Activated CD4-positive, alpha-beta memory T cell treated with anti-CD3 and anti-CD28 coated beads for 36 hours (primary cell): ENCODE data around the gene CEMIP2. TPM values are rescaled to one million over a fixed set of nuclear protein-coding genes. Genes with fewer than 3 reads are reported as not detected.
"Not testable (repeated sequence)": the region's sequence is repeated elsewhere in the genome, so short reads cannot be mapped to it uniquely, and the experiment has no call there.

ENCODE experiments used
- CTCF ChIA-PET: fragments of 350-600 bp; sonication (Branson Sonifier 250); formaldehyde crosslinking; loops from one replicate; lab custom pipeline; 2021; ENCODE audit warnings: antibody characterized with exemption, inconsistent platforms; lab: Charles Lee
- POLR2A ChIA-PET: fragments of 350-600 bp; sonication (Branson Sonifier 250); formaldehyde crosslinking; loops from one replicate; lab custom pipeline; 2021; ENCODE audit warnings: antibody characterized with exemption; lab: Charles Lee
- DNase-seq: peaks from one replicate; pipeline ENCODE4 v3.0.0-alpha.2; 2020
- H3K27ac Mint-ChIP-seq: one replicate; pipeline ENCODE4 v1.8.0; 2021; ENCODE audit warnings: mixed read lengths
- H3K27me3 Mint-ChIP-seq: one replicate; pipeline ENCODE4 v1.8.0; 2021; ENCODE audit warnings: mixed read lengths
- H3K36me3 Mint-ChIP-seq: one replicate; pipeline ENCODE4 v1.8.0; 2021; ENCODE audit warnings: mixed read lengths
- H3K4me1 Mint-ChIP-seq: one replicate; pipeline ENCODE4 v1.8.0; 2021; ENCODE audit warnings: low read depth, mixed read lengths
- H3K4me3 Mint-ChIP-seq: one replicate; pipeline ENCODE4 v1.8.0; 2021; ENCODE audit warnings: mild to moderate bottlenecking, mixed read lengths
- H3K9me3 Mint-ChIP-seq: one replicate; pipeline ENCODE4 v1.8.0; 2021; ENCODE audit warnings: mixed read lengths
- intact Hi-C: fragments of 100-400 bp; cut with micrococcal nuclease; formaldehyde crosslinking; loops from one replicate; pipeline ENCODE4 v1.15.1; 2023
- total RNA-seq, 2 experiments: library from RNA; stranded (reverse); gene quantifications; one replicate each; pipeline ENCODE4 v1.2.3, GENCODE V29; 2021

CEMIP2 gene
- total RNA-seq, 2 experiments from 2014 or later, result 56.5 to 70.1 TPM

DNA sequence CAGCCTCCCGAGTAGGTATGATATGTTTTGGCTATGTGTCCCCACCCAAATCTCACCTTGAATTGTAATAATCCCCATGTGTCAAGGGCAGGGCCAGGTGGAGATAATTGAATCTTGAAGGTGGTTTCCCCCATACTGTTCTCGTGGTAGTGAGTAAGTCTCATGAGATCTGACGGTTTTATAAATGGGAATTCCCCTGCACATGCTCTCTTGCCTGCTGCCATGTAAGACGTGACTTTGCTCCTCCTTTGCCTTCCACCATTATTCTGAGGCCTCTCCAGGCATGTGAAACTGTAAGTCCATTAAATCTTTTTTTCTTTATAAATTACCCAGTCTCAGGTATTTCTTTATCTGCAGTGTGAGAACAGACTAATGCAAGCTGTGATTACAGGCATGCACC, 111.0 kb downstream of the CEMIP2 start:
- peaks cover 12% of the 10 kb centered on the region for H3K36me3 Mint-ChIP-seq
- CTCF ChIA-PET, DNase-seq, H3K27me3 Mint-ChIP-seq, H3K27ac Mint-ChIP-seq, intact Hi-C loops, H3K4me1 Mint-ChIP-seq, H3K4me3 Mint-ChIP-seq, POLR2A ChIA-PET: not testable (repeated sequence)
- H3K9me3 Mint-ChIP-seq, result peaks cover 16% of the 10 kb centered on the region

DNA sequence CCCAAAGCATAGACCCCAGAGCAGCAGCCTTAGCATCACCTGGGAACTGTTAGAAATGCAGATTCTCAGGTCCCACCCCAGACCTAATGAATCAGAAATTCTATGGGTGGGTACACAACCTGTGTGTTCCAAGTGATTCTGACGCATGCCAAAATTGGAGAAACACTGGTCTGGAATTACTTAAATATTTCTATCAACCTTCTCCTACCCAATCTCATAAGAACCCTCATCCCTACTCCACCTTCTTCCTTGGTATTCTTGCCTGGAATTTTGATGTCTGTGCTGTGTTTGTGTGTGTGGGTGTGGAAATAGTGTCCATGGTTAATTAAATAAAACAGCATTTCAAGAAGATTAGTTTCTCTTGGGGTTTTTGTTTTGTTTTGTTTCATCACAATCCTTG, 111.8 kb downstream of the CEMIP2 start:
- intact Hi-C loops, result no loop called here
- peaks cover 1% of the 10 kb centered on the region for H3K27me3 Mint-ChIP-seq
- H3K9me3 Mint-ChIP-seq, result peaks cover 16% of the 10 kb centered on the region
- POLR2A ChIA-PET, result no interaction called here
- no peak overlapping the region for H3K27ac Mint-ChIP-seq
- H3K4me3 Mint-ChIP-seq, result no peak overlapping the region
- H3K36me3 Mint-ChIP-seq, result peaks cover 12% of the 10 kb centered on the region
- DNase-seq, result no peak
- CTCF ChIA-PET, result no interaction called here
- H3K4me1 Mint-ChIP-seq, result peaks cover 3% of the 10 kb centered on the region

- intact Hi-C loops, result no loop called here
These were observed 112.5 kb downstream of the CEMIP2 start for GRCh38 chr9:71655778-71656177.

DNA sequence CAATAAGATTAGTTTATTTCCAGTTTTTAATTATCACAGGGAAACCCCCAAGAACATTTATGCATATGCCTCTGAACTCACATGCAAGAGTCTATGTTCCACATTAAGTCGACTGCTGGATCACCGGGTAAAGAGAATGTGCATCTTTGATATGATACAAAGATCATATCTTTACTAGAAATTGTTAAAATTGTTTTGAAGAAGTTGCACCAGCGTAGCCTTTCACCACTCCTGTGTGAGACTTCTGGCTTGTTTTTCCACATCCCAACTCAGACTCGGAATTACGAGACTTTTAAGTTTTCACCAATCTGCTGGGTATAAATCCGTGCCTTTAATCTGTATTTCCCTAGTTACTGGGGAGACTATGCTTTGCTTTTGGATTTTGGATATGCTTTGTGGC, 113.2 kb downstream of the CEMIP2 start:
- Mint-ChIP-seq H3K36me3 (peaks cover 12% of the 10 kb centered on the region), H3K9me3 (peaks cover 16% of the 10 kb centered on the region), H3K27me3 (peaks cover 1% of the 10 kb centered on the region), H3K4me3 (no peak overlapping the region), H3K27ac (no peak overlapping the region), H3K4me1 (peaks cover 3% of the 10 kb centered on the region)
- no peak for DNase-seq
- intact Hi-C loops, result no loop called here
- ChIA-PET POLR2A (no interaction called here), CTCF (no interaction called here)

More at GRCh38 chr9:71655778-71656177, 112.5 kb downstream of the CEMIP2 start:
- ChIA-PET POLR2A (no interaction called here), CTCF (no interaction called here)
- H3K36me3 Mint-ChIP-seq, result peaks cover 12% of the 10 kb centered on the region
- peaks cover 1% of the 10 kb centered on the region for H3K27me3 Mint-ChIP-seq
- H3K4me1 Mint-ChIP-seq, result peaks cover 3% of the 10 kb centered on the region
- DNase-seq, result no peak
- H3K4me3 Mint-ChIP-seq, result no peak overlapping the region
- no peak overlapping the region for H3K27ac Mint-ChIP-seq
- H3K9me3 Mint-ChIP-seq, result peaks cover 16% of the 10 kb centered on the region

DNA sequence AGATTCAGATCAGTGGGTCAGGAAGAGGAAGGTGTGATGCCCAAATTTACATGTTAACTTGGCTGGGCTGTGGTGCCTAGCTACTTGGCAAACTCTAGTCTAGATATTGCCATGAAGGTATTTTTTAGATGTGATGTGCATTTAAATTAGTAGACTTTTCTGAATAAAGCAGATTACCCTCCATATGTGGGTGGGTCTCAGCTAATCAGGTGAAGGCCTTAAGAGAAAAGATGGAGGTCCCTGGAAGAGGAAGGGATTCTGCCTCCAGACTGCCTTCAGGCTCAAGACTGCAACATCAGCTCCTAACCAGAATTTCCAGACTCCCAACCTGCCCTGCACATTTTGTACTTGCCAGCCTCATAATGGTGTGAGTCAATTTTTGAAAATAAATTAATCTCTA, 115.8 kb downstream of the CEMIP2 start:
- Mint-ChIP-seq H3K36me3 (peaks cover 7% of the 10 kb centered on the region), H3K4me1 (peaks cover 8% of the 10 kb centered on the region), H3K4me3 (no peak overlapping the region), H3K27ac (no peak overlapping the region), H3K9me3 (peaks cover 9% of the 10 kb centered on the region), H3K27me3 (peaks cover 1% of the 10 kb centered on the region)
- intact Hi-C loops, result no loop called here
- CTCF ChIA-PET, result no interaction called here
- POLR2A ChIA-PET, result no interaction called here
- no peak for DNase-seq

DNA sequence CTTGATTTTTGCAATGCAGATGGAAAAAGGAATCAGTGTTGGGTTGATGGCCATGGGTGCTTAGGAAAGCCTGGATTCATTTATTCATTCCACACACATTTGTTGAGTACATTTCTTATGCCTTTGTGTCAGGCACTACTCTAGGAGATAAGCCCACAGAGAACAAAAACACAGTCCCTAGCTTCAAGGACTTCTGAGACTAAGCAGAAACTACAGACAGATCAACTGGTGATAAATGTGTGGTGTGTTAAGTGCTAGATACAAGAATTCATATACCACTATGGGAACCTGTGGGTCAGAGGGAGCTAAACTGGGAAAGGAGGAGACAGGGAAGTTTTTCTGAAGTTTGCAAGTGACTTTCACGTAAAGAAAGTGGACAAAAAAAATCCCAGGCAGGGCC, 119.9 kb downstream of the CEMIP2 start:
- Mint-ChIP-seq H3K4me3 (no peak overlapping the region), H3K36me3 (no peaks in the 10 kb centered on the region), H3K4me1 (peaks cover 17% of the 10 kb centered on the region), H3K9me3 (no peaks in the 10 kb centered on the region), H3K27ac (no peak overlapping the region), H3K27me3 (peaks cover 2% of the 10 kb centered on the region)
- DNase-seq, result no peak
- POLR2A ChIA-PET, result no interaction called here
- CTCF ChIA-PET, result no interaction called here
- intact Hi-C loops, result no loop called here

DNA sequence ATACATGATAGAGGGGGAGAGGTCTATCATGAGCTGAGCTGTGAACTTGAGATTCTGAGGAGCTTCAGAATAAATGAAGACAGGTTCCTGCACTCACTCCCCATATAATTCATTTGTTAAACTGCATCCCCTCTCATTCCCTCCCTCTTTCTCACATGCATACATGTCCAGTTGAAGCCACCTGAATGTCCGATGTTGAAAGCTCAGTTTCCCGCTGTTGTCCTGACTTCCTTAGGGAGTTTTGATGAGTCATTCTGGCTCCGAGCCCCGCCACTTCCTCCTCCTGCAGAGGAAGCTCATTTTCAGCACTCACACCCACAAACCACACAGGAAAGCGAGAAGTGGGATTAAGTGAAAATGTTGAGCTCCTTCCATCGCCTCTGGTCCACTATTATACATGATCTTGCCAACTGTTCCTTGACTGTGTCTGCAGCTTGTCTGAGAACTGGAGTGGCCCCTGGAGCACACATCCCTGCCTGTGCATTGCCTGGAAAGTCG, 121.2 kb downstream of the CEMIP2 start:
- Mint-ChIP-seq H3K4me3 (no peak overlapping the region), H3K9me3 (no peaks in the 10 kb centered on the region), H3K27ac (no peak overlapping the region), H3K36me3 (no peaks in the 10 kb centered on the region), H3K27me3 (peaks cover 1% of the 10 kb centered on the region), H3K4me1 (peaks cover 16% of the 10 kb centered on the region)
- intact Hi-C loops, result no loop called here
- peak; percentile 20 for DNase-seq
- ChIA-PET CTCF (interaction anchor here (1.0 kb wide), 1 partner anchor 19 kb away, joined by 3 read pairs; no protein-coding TSS in a partner anchor), POLR2A (interaction anchor here (1.6 kb wide), 1 partner anchor 8 kb away, joined by 4 read pairs; no protein-coding TSS in a partner anchor)

DNA sequence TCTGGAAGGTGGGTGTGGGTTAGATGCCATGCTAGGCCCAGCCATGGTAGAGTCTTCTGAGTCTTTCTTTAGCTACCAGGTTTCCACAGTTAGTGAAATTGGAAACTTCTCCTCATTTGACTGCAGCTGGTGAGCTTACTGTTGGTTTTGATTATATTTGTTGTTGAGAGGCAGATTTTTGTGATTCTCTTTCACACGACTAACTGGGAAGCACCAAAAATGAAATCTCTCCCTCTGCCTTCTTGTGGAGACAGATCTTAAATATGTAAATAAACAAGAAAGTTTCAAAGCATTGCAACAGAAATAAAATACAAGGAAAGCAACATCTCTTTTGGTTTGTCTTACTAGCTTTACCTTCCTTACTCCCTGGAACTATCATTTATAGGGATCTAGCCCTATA, 122.2 kb downstream of the CEMIP2 start:
- Mint-ChIP-seq H3K27me3 (peaks cover 1% of the 10 kb centered on the region), H3K4me1 (peaks cover 14% of the 10 kb centered on the region), H3K4me3 (no peak overlapping the region), H3K27ac (no peak overlapping the region), H3K36me3 (no peaks in the 10 kb centered on the region), H3K9me3 (no peaks in the 10 kb centered on the region)
- POLR2A ChIA-PET, result no interaction called here
- intact Hi-C loops, result no loop called here
- DNase-seq, result no peak
- CTCF ChIA-PET, result interaction anchor here (1.0 to 1.2 kb wide), 2 partner anchors 18 to 379 kb away, joined by 3 read pairs; no protein-coding TSS in a partner anchor

DNA sequence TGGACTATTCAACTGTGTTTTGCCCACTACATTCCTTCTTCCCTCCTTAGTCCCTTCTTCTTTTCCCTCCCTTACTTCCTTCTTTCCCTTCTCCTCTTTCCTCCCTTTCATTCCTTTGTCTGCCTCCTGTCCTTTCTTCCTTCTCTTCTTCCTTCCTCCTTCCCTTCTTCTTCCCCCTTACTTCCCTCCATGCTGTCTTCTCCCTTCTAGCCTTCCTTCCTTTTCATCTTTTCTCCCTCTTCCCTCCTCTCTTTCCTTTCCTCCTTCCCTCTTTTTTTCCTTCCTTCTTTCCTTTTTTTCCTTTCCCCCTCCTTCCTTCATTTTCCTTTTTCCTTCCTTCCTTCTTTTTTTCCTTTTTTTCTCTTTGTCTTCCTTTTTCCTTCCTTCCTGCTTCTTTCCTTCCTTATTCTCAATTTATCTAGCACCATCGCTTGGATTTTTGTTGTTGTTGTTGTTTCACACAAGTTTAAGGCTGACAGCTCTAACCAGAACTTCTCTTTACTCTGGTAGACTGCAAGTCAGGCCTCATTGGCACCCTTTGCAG, 123.4 kb downstream of the CEMIP2 start:
- no peak for DNase-seq
- Mint-ChIP-seq H3K36me3 (no peaks in the 10 kb centered on the region), H3K27me3 (peaks cover 1% of the 10 kb centered on the region), H3K9me3 (no peaks in the 10 kb centered on the region), H3K4me1 (peaks cover 19% of the 10 kb centered on the region), H3K27ac (no peak overlapping the region), H3K4me3 (no peak overlapping the region)
- ChIA-PET CTCF (interaction anchor here (0.5 to 1.2 kb wide), 2 partner anchors 134 to 380 kb away, joined by 3 read pairs; no protein-coding TSS in a partner anchor), POLR2A (no interaction called here)
- intact Hi-C loops, result no loop called here

DNA sequence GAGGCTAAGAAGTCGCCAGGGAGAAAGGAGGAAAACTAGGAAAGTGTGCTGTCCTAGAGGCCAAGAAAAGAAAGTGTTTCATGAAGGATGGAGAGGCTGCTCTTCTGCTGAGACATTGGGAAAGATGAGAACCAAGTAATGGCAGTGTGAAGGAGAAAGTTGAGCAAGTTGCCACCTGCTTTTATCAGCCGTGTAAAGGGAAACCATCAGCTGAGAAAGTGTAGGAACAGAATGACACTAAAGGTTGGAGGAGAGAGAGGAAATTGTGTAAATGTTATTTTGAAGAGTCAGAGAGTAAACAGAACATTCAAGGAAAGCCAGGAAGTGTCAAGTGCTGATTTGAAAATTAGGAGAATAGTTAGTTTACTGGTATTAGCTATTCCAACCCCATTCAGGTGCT, 125.0 kb downstream of the CEMIP2 start:
- Mint-ChIP-seq H3K9me3 (no peaks in the 10 kb centered on the region), H3K4me3 (no peak overlapping the region), H3K36me3 (no peaks in the 10 kb centered on the region), H3K27me3 (peaks cover 1% of the 10 kb centered on the region), H3K27ac (no peak overlapping the region), H3K4me1 (peaks cover 35% of the 10 kb centered on the region)
- intact Hi-C loops, result no loop called here
- ChIA-PET CTCF (no interaction called here), POLR2A (no interaction called here)
- no peak for DNase-seq

GRCh38 chr9:71642056-71642455, 126.3 kb downstream of the CEMIP2 start:
- intact Hi-C loops, result no loop called here
- H3K27me3 Mint-ChIP-seq, result peaks cover 1% of the 10 kb centered on the region
- no peaks in the 10 kb centered on the region for H3K36me3 Mint-ChIP-seq
- ChIA-PET POLR2A (no interaction called here), CTCF (interaction anchor here (1.2 kb wide), 1 partner anchor 14 kb away, joined by 4 read pairs; no protein-coding TSS in a partner anchor)
- no peak for DNase-seq
- no peaks in the 10 kb centered on the region for H3K9me3 Mint-ChIP-seq
- H3K4me1 Mint-ChIP-seq, result peaks cover 30% of the 10 kb centered on the region
- no peak overlapping the region for H3K4me3 Mint-ChIP-seq
- no peak overlapping the region for H3K27ac Mint-ChIP-seq

- Mint-ChIP-seq H3K4me3 (peak overlapping the region; percentile 31), H3K36me3 (no peaks in the 10 kb centered on the region), H3K4me1 (peaks cover 25% of the 10 kb centered on the region), H3K9me3 (no peaks in the 10 kb centered on the region), H3K27ac (peak overlapping the region; percentile 1), H3K27me3 (no peaks in the 10 kb centered on the region)
- peak; percentile 33 for DNase-seq
- ChIA-PET POLR2A (interaction anchor here (1.4 to 1.5 kb wide), 2 partner anchors 9 to 128 kb away, joined by 4 to 8 read pairs; no protein-coding TSS in a partner anchor), CTCF (interaction anchor here (1.1 to 1.2 kb wide), 3 partner anchors 10 to 36 kb away, joined by 3 to 5 read pairs (median 3); no protein-coding TSS in a partner anchor)
- intact Hi-C loops, result loop anchor here (2.0 to 5.0 kb wide), 2 partner anchors 46 to 144 kb away; no protein-coding TSS in a partner anchor
These were observed 129.7 kb downstream of the CEMIP2 start for GRCh38 chr9:71638627-71639026.
